WTC11 (cell line): Measurements from ENCODE around the gene APOBEC3F. TPM values are rescaled to one million over a fixed set of nuclear protein-coding genes. Genes with fewer than 3 reads are reported as not detected.

Experiments
- ATAC-seq: fragments of 200-7000 bp; cut with Tn5 transposase; 2 replicates; pipeline ENCODE4 v1.10.0; 2021; ENCODE audit warnings: mild to moderate bottlenecking, moderate library complexity
- CTCF ChIA-PET: fragments of 300-600 bp; sonication (Branson Sonifier 250); formaldehyde crosslinking; loops from one replicate; lab custom pipeline; 2021; ENCODE audit warnings: antibody characterized with exemption; lab: Charles Lee
- POLR2A ChIA-PET: fragments of 350-600 bp; sonication (Branson Sonifier 250); formaldehyde crosslinking; loops from one replicate; lab custom pipeline; 2021; ENCODE audit warnings: antibody characterized with exemption; lab: Charles Lee
- DNase-seq: peaks from one replicate; pipeline ENCODE4 v3.0.0; 2021; ENCODE audit warnings: low spot score
- H3K27ac Mint-ChIP-seq: 2 replicates; pipeline ENCODE4 v1.8.0; 2021; ENCODE audit warnings: mixed read lengths
- H3K27me3 Mint-ChIP-seq: 2 replicates; pipeline ENCODE4 v1.8.0; 2021; ENCODE audit warnings: low read depth, mild to moderate bottlenecking, moderate library complexity, mixed read lengths
- H3K36me3 Mint-ChIP-seq: 2 replicates; pipeline ENCODE4 v1.8.0; 2021; ENCODE audit warnings: mixed read lengths
- H3K4me1 Mint-ChIP-seq: 2 replicates; pipeline ENCODE4 v1.8.0; 2022; ENCODE audit warnings: mixed read lengths
- H3K4me3 Mint-ChIP-seq: 2 replicates; pipeline ENCODE4 v1.8.0; 2021; ENCODE audit warnings: mild to moderate bottlenecking, moderate library complexity, mixed read lengths
- H3K9me3 Mint-ChIP-seq: 2 replicates; pipeline ENCODE4 v1.8.0; 2021; ENCODE audit warnings: mixed read lengths
- ATF3 ChIP-seq: sonication (generic); formaldehyde crosslinking; conservative IDR thresholded peaks from 2 replicates; pipeline ENCODE4 v1.8.1; 2022; ENCODE audit warnings: mild to moderate bottlenecking, missing genetic modification reagents
- CBFB ChIP-seq: sonication (generic); formaldehyde crosslinking; IDR thresholded peaks from 2 replicates; pipeline ENCODE4 v1.8.1; 2022; ENCODE audit warnings: mild to moderate bottlenecking, low read depth, missing genetic modification reagents
- EMX1 ChIP-seq: fragments of 250-450 bp; sonication (Bioruptor Pico); IDR thresholded peaks from 2 replicates; pipeline ENCODE4 v1.8.0; 2021; ENCODE audit warnings: mild to moderate bottlenecking
- FOXK1 ChIP-seq: sonication (generic); formaldehyde crosslinking; IDR thresholded peaks from 2 replicates; pipeline ENCODE4 v1.8.0; 2022; ENCODE audit warnings: mild to moderate bottlenecking, moderate library complexity, missing genetic modification reagents
- FOXP1 ChIP-seq: sonication (generic); formaldehyde crosslinking; IDR thresholded peaks from 2 replicates; pipeline ENCODE4 v1.8.0; 2022; ENCODE audit warnings: missing genetic modification reagents, mild to moderate bottlenecking, moderate library complexity, borderline replicate concordance
- HMGA2 ChIP-seq: fragments of 250-450 bp; sonication (Bioruptor Pico); IDR thresholded peaks from 2 replicates; pipeline ENCODE4 v1.4.0; 2021; ENCODE audit warnings: mild to moderate bottlenecking, moderate library complexity
- JAZF1 ChIP-seq: fragments of 250-450 bp; sonication (Bioruptor Pico); IDR thresholded peaks from 2 replicates; pipeline ENCODE4 v1.9.0; 2021; ENCODE audit warnings: moderate library complexity, mild to moderate bottlenecking, inconsistent platforms
- KAT7 ChIP-seq: sonication (generic); formaldehyde crosslinking; IDR thresholded peaks from 2 replicates; pipeline ENCODE4 v1.8.1; 2023; ENCODE audit warnings: missing genetic modification reagents, mild to moderate bottlenecking, borderline replicate concordance
- PRRX2 ChIP-seq: fragments of 250-450 bp; sonication (Bioruptor Pico); IDR thresholded peaks from 2 replicates; pipeline ENCODE4 v1.8.0; 2021; ENCODE audit warnings: mild to moderate bottlenecking
- RORB ChIP-seq: fragments of 250-450 bp; sonication (Bioruptor Pico); IDR thresholded peaks from 2 replicates; pipeline ENCODE4 v1.9.0; 2021; ENCODE audit warnings: mild to moderate bottlenecking
- SOX15 ChIP-seq: fragments of 250-450 bp; sonication (Bioruptor Pico); IDR thresholded peaks from 2 replicates; pipeline ENCODE4 v1.9.0; 2021; ENCODE audit warnings: mild to moderate bottlenecking
- ZNF138 ChIP-seq: sonication (generic); formaldehyde crosslinking; conservative IDR thresholded peaks from 2 replicates; pipeline ENCODE4 v1.8.1; 2022; ENCODE audit warnings: mild to moderate bottlenecking, moderate library complexity, missing genetic modification reagents
- ZNF281 ChIP-seq: sonication (generic); formaldehyde crosslinking; IDR thresholded peaks from 2 replicates; pipeline ENCODE4 v1.8.0; 2023; ENCODE audit warnings: mild to moderate bottlenecking, missing genetic modification reagents
- ZNF532 ChIP-seq: fragments of 250-450 bp; sonication (Bioruptor Pico); IDR thresholded peaks from 2 replicates; pipeline ENCODE4 v1.9.0; 2021; ENCODE audit warnings: mild to moderate bottlenecking, borderline replicate concordance
- total RNA-seq: library from RNA; stranded (reverse); gene quantifications from 3 replicates; pipeline ENCODE4 v1.2.3, GENCODE V29; 2021
- TF ChIP-seq, protein P1 (sequence below): sonication (generic); formaldehyde crosslinking; IDR thresholded peaks from 2 replicates; pipeline ENCODE4 v1.8.1; 2023; ENCODE audit warnings: mild to moderate bottlenecking, missing genetic modification reagents, moderate library complexity

APOBEC3F gene
- total RNA-seq, 1 experiment from 2014 or later, result 8.7 TPM

DNA sequence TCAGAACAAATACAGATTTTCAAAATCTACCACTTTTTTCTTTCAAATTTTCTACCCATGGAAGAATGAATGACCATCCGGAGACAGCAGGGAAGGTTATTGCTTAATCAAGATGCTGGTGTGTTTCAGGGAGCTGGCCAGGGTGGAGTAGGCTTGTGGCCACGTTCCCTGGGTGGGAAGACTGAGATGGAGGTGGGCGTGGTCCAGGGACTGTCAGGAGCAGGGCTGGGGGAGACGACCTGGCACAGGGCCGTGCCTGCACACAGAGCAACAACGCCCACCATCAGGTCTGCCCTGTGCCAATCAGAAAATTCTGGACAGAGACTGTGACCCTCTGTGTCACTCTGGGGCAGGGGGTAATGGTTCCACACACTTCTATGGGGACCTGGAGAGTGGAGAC, 49.3 kb downstream of the APOBEC3F start:
- 0 out of 2 replicates have a peak overlapping the region, but pooled peaks have one; percentile 68 for H3K27ac Mint-ChIP-seq
- ATAC-seq, result no peak
- peaks cover 17% of the 10 kb centered on the region for H3K4me1 Mint-ChIP-seq
- no peak overlapping the region for H3K4me3 Mint-ChIP-seq
- DNase-seq, result no peak
- ChIA-PET CTCF (no interaction called here), POLR2A (no interaction called here)
- no peaks in the 10 kb centered on the region for H3K36me3 Mint-ChIP-seq
- peaks cover 3% of the 10 kb centered on the region; the same call in 1 of the 2 replicates for H3K27me3 Mint-ChIP-seq
- TF ChIP-seq ZNF138, result no peak
- no peak for TF ChIP-seq SOX15 (CRISPR knock-in tag)
- TF ChIP-seq RORB, result no peak
- no peak for TF ChIP-seq CBFB (CRISPR knock-in tag)
- TF ChIP-seq ZNF532, result no peak
- no peak for TF ChIP-seq EMX1 (CRISPR knock-in tag)
- TF ChIP-seq FOXK1 (CRISPR knock-in tag), result no peak
- TF ChIP-seq HMGA2 (CRISPR knock-in tag), result no peak
- TF ChIP-seq, protein P1, sequence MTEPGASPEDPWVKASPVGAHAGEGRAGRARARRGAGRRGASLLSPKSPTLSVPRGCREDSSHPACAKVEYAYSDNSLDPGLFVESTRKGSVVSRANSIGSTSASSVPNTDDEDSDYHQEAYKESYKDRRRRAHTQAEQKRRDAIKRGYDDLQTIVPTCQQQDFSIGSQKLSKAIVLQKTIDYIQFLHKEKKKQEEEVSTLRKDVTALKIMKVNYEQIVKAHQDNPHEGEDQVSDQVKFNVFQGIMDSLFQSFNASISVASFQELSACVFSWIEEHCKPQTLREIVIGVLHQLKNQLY, result no peak
- no peak for TF ChIP-seq JAZF1 (CRISPR knock-in tag)
- TF ChIP-seq FOXP1, result no peak
- no peaks in the 10 kb centered on the region for H3K9me3 Mint-ChIP-seq

DNA sequence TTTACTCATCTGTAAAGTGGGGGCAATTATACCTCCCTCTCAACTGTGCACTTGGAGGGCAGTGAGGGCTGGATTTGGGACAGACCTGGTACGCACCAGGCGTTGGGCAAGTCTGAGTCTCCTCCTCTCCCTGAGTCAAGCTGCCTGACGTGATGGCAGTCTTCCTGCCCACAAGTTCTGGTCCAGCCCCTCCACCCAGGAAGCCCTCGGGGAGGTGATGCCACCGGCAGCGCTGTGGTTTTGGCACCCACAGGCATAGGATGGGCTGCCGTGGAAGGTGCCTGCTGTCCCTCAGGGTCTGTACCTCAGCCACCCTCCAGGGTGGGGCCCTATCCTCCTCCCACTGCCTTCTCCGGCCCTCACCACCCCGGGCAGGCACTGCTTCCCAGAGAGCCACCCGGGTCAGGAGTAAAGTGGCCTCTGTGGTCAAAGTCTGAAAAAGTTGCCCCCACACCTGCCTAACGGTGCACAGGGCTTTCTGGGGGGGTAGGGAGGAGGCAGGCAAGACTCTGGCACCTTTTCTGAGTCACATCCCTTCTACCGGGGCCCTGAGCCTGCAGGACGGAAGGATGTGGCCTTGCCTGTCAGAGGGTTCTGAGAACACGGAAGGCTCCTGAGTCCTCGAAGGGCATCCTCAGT, 49.9 kb downstream of the APOBEC3F start:
- POLR2A ChIA-PET, result no interaction called here
- DNase-seq, result no peak
- no peak overlapping the region for H3K4me3 Mint-ChIP-seq
- no peak overlapping the region for H3K27ac Mint-ChIP-seq
- no peaks in the 10 kb centered on the region for H3K9me3 Mint-ChIP-seq
- ATAC-seq, result no peak
- peaks cover 18% of the 10 kb centered on the region for H3K4me1 Mint-ChIP-seq
- no peaks in the 10 kb centered on the region for H3K36me3 Mint-ChIP-seq
- no peak for TF ChIP-seq PRRX2 (CRISPR knock-in tag)
- 0 out of 2 replicates have a peak, but pooled peaks have one; percentile 14 for TF ChIP-seq ATF3 (CRISPR knock-in tag)
- no peak for TF ChIP-seq ZNF281
- no peak for TF ChIP-seq KAT7 (CRISPR knock-in tag)
- CTCF ChIA-PET, result no interaction called here
- H3K27me3 Mint-ChIP-seq, result peaks cover 3% of the 10 kb centered on the region; the same call in 1 of the 2 replicates
